Ishikawa (cell line): ENCODE results near the gene ARHGAP29.

Experiments used
- CEBPB ChIP-seq: IDR thresholded peaks from 2 replicates; pipeline ENCODE4 v1.6.1; 2012
- CREB1 ChIP-seq: IDR thresholded peaks from 2 replicates; pipeline ENCODE4 v1.6.1; 2012; ENCODE audit warnings: low read depth
- EGR1 ChIP-seq: IDR thresholded peaks from 2 replicates; pipeline ENCODE4 v1.6.1; 2012
- EP300 ChIP-seq: IDR thresholded peaks from 2 replicates; pipeline ENCODE4 v1.6.1; 2012; ENCODE audit warnings: borderline replicate concordance
- FOXM1 ChIP-seq: IDR thresholded peaks from 2 replicates; pipeline ENCODE4 v1.6.1; 2012; ENCODE audit warnings: low read depth, borderline replicate concordance
- NFIC ChIP-seq: IDR thresholded peaks from 2 replicates; pipeline ENCODE4 v1.6.1; 2012
- RAD21 ChIP-seq: IDR thresholded peaks from 2 replicates; pipeline ENCODE4 v1.6.1; 2012; ENCODE audit warnings: low read depth
- TCF12 ChIP-seq: IDR thresholded peaks from 2 replicates; pipeline ENCODE4 v1.6.1; 2012; ENCODE audit warnings: low read depth
- TEAD4 ChIP-seq: IDR thresholded peaks from 2 replicates; pipeline ENCODE4 v1.6.1; 2012
- YY1 ChIP-seq: IDR thresholded peaks from 2 replicates; pipeline ENCODE4 v1.6.1; 2012; ENCODE audit warnings: low read depth
- ZBTB7A ChIP-seq: IDR thresholded peaks from 2 replicates; pipeline ENCODE4 v1.6.1; 2012; ENCODE audit warnings: low read depth
- TF ChIP-seq, protein P1 (sequence below): IDR thresholded peaks from 2 replicates; pipeline ENCODE4 v1.6.1; 2012
- TF ChIP-seq, protein P2 (sequence below): IDR thresholded peaks from 2 replicates; pipeline ENCODE4 v1.6.1; 2012
- TF ChIP-seq, protein P3 (sequence below): IDR thresholded peaks from 2 replicates; pipeline ENCODE4 v1.6.1; 2012; ENCODE audit warnings: low read depth, mild to moderate bottlenecking

The ARHGAP29 gene

DNA sequence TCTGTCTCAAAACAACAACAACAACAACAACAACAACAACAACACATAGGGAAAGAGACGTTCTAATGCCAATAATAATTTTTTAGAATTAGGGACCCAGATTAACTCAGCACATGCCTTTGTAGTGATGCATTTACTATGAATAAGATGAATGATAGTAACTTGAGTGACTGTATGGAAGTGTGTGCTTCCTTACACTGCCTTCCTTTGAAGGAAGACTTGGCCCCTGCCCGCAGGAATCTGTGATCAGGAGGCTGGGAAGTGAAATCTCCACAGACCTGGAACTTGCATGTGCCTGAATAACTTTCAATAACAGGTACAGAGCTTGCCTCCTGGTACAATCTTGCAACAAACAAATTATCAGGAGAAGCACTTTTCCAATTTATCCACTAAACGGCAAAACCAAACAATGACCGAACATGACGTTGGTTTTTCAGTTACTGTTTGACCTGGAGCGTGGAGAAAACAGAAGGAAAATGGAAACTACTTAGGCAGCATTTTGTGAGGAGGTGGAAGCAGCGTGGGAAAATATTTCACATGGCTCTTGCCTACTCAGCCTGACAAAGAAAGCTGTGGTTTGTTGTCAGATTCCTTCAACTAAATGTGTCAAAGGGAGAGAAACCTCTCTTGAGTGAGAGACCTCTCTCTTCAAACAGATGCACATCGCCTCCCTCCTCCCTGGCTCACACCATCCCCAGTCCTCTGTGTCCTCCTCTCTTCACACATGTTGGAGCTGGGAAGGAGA, 106.4 kb downstream of the ARHGAP29 start:
- no peak for TF ChIP-seq RAD21
- TF ChIP-seq NFIC, result no peak
- TF ChIP-seq, protein P1, sequence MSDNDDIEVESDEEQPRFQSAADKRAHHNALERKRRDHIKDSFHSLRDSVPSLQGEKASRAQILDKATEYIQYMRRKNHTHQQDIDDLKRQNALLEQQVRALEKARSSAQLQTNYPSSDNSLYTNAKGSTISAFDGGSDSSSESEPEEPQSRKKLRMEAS, result no peak
- no peak for TF ChIP-seq EGR1
- no peak for TF ChIP-seq CEBPB
- TF ChIP-seq EP300, result no peak
- TF ChIP-seq, protein P2, sequence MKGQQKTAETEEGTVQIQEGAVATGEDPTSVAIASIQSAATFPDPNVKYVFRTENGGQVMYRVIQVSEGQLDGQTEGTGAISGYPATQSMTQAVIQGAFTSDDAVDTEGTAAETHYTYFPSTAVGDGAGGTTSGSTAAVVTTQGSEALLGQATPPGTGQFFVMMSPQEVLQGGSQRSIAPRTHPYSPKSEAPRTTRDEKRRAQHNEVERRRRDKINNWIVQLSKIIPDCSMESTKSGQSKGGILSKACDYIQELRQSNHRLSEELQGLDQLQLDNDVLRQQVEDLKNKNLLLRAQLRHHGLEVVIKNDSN, result no peak
- TF ChIP-seq FOXM1, result no peak
- no peak for TF ChIP-seq ZBTB7A
- no peak for TF ChIP-seq TEAD4
- no peak for TF ChIP-seq TCF12
- TF ChIP-seq CREB1, result no peak
- TF ChIP-seq YY1, result no peak
- TF ChIP-seq, protein P3, sequence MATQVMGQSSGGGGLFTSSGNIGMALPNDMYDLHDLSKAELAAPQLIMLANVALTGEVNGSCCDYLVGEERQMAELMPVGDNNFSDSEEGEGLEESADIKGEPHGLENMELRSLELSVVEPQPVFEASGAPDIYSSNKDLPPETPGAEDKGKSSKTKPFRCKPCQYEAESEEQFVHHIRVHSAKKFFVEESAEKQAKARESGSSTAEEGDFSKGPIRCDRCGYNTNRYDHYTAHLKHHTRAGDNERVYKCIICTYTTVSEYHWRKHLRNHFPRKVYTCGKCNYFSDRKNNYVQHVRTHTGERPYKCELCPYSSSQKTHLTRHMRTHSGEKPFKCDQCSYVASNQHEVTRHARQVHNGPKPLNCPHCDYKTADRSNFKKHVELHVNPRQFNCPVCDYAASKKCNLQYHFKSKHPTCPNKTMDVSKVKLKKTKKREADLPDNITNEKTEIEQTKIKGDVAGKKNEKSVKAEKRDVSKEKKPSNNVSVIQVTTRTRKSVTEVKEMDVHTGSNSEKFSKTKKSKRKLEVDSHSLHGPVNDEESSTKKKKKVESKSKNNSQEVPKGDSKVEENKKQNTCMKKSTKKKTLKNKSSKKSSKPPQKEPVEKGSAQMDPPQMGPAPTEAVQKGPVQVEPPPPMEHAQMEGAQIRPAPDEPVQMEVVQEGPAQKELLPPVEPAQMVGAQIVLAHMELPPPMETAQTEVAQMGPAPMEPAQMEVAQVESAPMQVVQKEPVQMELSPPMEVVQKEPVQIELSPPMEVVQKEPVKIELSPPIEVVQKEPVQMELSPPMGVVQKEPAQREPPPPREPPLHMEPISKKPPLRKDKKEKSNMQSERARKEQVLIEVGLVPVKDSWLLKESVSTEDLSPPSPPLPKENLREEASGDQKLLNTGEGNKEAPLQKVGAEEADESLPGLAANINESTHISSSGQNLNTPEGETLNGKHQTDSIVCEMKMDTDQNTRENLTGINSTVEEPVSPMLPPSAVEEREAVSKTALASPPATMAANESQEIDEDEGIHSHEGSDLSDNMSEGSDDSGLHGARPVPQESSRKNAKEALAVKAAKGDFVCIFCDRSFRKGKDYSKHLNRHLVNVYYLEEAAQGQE, result no peak

DNA sequence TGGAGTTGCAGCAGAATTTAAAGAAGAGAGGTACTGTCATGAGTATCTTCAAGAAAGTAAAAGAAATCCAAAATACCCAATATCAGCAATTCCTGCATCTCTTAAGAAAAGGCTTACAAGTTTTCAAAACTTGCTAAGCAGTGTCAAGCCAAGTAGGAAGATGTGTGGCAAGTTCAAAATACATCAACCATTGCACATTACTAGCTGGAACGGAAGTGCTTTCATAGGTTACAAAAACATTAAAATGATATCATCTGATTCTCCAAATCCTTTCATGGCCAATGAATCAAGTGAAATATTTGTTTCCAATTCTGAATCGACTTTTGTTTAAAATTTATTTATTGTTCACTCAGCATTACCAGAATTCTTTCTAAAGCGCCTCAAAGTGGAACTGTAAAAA, 110.7 kb downstream of the ARHGAP29 start:
- no peak for TF ChIP-seq EGR1

DNA sequence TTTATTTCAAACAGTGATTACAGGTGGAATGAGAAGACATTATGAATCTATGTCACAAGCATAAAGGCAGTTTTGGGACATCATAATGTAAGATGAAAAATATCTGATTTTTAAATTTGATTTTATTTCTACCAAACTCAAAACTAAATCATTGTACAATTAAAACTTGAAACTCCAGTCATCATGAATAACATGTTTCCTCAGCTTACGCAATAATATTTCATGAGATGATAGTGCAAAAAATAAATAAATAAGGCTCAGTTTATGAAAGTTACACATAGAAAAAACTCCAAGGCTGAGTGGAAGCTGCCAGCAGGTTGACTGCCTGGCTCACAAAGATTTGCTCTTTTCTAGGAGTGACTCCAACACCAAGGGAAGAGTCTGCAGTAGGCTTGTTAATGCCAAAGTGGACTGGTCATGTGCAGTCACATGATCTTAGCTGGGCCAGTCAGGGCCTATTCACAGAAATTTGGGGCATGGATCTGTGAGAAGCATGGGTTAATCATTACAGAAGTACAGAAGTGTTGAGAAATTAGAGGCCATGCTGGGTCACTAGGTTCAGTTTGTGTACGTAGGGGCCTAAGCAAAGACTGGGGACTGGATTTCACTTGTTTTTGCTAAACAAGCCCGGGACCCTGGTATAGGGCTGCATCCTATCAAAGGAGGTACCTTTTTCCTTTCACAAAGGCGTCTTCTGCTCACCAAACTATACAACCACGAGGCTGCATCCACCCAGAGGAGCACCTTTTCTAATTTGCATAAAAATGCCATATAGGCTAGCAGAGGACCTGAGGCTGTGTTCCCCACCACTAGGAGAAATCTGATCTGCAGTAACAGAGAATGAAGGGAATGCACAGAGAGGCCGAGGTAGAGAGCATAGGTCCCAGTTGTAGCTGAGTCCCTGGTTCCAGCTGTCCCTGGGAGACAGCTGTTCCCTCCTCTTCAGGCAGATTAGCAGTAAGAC, 111.6 kb downstream of the ARHGAP29 start:
- TF ChIP-seq, protein P2, result peak; percentile 67
- peak; percentile 21; the same call in 1 of the 2 replicates for TF ChIP-seq RAD21
- TF ChIP-seq ZBTB7A, result no peak
- TF ChIP-seq CEBPB, result peak; percentile 78
- TF ChIP-seq EGR1, result no peak
- no peak for TF ChIP-seq CREB1
- peak; percentile 56 for TF ChIP-seq TEAD4

DNA sequence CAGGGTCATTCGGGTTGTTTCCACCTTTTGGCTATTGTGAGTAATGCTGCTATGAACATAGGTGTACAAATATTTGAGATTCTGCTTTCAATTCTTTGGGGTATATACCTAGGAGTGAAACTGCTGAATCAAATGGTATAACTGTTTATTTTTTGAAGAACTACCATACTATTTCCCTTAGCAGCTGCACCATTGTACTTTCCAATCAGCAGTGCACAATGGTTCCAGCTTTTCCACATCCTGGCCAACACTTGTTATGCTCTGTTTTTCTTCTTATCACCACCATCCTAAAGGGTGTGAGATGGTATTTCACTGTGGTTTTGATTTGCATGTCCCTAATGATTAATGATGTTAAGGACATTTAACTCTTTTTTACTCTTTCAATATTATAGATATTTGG, 112.8 kb downstream of the ARHGAP29 start:
- TF ChIP-seq, protein P1, result no peak
- TF ChIP-seq EP300 (no peak), RAD21 (no peak)
- TF ChIP-seq, protein P3, result no peak
- TF ChIP-seq, protein P2, result no peak

DNA sequence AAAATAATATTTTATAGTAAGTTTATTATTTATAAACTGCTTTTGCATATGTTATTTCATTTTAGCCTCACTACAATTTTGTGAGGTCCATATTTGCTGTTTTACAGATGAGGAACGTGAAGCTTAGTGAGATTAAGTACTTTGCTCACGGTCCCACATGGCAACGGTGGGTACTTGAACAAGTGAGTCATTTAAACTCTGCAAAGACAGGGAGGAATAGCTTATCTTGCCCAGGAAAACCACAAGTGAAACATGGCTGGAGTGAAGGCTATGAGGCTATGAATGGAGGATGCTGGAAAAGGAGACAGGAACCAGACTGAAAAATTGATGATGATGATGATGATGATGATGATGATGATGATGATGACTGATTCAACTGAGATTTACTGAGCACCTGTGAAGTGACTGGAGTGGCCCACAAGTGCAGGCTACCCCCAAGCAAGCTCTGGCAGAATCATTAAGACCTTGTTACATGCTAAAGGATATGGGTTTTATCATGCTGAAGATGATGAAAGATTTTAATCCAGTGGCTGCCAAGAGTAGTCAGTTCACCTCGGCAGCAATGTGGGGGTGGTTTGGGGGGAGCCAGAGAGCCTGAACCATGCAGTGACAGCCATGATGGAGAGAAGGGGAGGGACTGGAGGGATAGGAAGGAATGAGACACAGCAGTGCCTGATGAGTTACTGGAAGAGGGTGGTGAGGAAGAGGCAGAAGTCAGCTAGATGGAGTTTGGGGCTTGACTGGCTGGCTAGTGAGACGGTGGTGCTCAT, 115.0 kb downstream of the ARHGAP29 start:
- TF ChIP-seq CREB1 (no peak), RAD21 (no peak), CEBPB (no peak), TCF12 (no peak), FOXM1 (no peak), EP300 (no peak)
- TF ChIP-seq, protein P2, result no peak
- TF ChIP-seq, protein P3, result no peak
